GM12873 (cell line): ENCODE results near the gene SAMSN1.

Experiments used
- TF ChIP-seq, protein P1 (sequence below): IDR thresholded peaks from 2 replicates; pipeline ENCODE4 v1.5.1; 2012; ENCODE audit warnings: low read depth, mild to moderate bottlenecking, moderate library complexity, low read length, control low read depth; ENCODE audit not compliant: insufficient read depth; ENCODE audit errors: missing control alignments

Gene SAMSN1

GRCh38 chr21:14535702-14536101 lies 10.4 kb downstream of the SAMSN1 start:
- TF ChIP-seq, protein P1, sequence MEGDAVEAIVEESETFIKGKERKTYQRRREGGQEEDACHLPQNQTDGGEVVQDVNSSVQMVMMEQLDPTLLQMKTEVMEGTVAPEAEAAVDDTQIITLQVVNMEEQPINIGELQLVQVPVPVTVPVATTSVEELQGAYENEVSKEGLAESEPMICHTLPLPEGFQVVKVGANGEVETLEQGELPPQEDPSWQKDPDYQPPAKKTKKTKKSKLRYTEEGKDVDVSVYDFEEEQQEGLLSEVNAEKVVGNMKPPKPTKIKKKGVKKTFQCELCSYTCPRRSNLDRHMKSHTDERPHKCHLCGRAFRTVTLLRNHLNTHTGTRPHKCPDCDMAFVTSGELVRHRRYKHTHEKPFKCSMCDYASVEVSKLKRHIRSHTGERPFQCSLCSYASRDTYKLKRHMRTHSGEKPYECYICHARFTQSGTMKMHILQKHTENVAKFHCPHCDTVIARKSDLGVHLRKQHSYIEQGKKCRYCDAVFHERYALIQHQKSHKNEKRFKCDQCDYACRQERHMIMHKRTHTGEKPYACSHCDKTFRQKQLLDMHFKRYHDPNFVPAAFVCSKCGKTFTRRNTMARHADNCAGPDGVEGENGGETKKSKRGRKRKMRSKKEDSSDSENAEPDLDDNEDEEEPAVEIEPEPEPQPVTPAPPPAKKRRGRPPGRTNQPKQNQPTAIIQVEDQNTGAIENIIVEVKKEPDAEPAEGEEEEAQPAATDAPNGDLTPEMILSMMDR: no peak

DNA sequence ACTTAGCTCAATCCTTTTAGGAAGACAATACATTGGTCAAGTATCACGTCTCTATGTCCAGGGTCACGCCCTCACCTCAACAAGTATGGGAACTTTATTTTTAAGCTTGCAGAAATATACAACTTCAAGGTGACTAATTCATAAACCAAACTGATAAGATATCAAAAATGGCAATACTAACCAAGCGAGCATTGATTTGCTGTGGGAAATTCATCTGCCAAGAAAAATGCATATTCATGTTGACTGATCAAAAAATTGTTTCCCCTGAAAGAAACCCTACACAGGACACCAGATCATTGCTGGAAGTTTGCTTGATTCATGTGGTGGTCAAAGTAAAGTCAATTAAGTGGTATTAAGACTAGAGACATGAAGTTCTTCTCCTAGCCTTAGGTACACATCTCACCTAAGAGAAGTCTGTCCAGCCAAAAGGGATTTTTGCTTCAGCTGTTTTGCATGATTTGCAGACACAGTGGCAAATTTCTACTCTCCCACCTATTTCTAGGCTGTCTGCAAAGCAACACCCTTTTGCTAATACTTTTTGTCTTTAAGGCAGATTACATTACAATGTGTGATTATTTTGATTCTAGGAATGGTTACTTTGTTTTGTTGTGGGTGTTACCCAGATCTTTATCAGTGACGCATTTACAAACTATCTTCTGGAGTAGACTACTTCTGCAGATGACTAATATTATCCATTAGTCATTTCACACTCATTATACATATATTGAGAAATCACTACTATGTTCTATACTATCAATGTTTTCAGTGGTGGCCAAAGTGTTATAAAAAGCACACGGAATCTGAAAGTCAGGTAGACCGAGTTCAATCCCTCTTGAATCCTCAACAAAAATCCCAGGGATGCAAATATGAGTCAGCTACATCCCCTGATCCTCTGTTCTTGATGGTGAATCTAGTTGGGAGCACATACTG lies 12.4 kb downstream of the SAMSN1 start:
- TF ChIP-seq, protein P1: no peak

DNA sequence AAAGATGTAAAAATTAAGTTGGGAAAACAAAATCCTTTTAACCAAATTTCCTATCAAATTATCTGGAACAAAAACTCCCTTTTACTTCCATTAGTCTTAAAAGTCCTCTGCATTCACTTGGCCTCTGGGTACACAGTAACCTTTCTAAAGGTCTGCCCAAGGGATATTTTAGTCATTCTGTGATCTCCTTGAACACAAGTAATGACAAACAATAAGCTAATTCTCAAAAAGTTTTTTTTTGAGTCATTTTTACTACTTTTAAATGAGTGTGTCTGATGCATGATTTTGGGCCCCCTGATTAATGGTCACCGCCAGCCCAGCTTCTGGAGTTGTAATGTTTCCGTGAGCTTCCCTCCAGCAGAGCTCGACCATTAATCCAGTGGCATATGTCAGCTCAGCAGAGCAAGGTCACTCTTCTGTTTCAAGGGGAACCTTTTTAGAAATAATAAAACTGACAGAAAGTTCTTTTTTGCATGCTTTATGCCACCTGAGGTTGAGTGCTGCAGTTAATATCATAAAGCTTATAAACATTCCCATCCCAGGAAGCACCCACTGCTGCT lies 14.3 kb downstream of the SAMSN1 start:
- TF ChIP-seq, protein P1: no peak

GRCh38 chr21:14530592-14530991 lies 15.5 kb downstream of the SAMSN1 start:
- TF ChIP-seq, protein P1: no peak

DNA sequence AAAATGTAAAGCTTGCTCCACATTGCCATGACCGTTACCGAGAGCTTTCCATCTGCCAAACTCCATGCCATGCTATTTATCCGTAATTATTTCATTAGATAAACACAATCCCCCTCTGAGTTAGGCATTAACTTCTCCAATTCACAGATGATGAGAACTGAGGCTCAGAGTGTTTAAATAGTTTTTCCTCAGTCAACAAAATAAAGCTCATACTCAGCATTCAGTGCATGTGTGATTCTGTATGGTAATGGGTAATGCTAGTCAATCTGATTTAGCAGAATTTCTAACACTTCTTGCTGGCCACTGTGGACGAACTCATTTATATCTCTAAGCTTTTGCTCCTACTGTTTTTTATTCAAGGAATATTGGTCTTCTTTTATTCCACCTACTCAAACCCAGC lies 17.3 kb downstream of the SAMSN1 start:
- TF ChIP-seq, protein P1: no peak

GRCh38 chr21:14527696-14528652 lies 18.1 kb downstream of the SAMSN1 start:
- TF ChIP-seq, protein P1: no peak
